AG10803 (cell line): Measurements from ENCODE around the gene TIGIT.
A peak's percentile ranks its signal among the peaks of the same experiment; 100 is the strongest.

Experiments used
- DNase-seq: peaks from one replicate; pipeline ENCODE4 v3.0.0; 2010; ENCODE audit warnings: low read depth
- H3K4me3 ChIP-seq: 2 replicates; pipeline ENCODE4 v1.5.1; 2011; ENCODE audit warnings: mild to moderate bottlenecking, low read length, control low read depth
- TF ChIP-seq, protein P1 (sequence below): conservative IDR thresholded peaks from 2 replicates; pipeline ENCODE4 v1.5.1; 2011; ENCODE audit warnings: mild to moderate bottlenecking, low read length, control low read depth, inconsistent platforms

Gene TIGIT

DNA sequence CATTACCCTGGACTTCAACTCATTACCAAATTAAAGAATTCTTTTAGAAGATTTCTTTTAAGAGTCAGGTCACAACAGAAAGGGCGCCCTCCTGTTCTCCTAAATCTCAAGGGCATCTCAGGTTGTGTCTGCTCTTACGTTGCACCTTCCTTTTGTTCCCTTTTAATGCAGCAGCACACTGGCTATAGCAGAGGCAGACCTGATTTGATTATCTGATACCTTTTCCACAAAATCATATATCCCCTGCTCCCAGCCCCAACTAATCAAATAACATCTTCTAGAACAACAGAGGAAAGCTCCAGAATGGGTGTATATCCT, 40.1 kb downstream of the TIGIT start:
- DNase-seq = no peak
- TF ChIP-seq, protein P1, sequence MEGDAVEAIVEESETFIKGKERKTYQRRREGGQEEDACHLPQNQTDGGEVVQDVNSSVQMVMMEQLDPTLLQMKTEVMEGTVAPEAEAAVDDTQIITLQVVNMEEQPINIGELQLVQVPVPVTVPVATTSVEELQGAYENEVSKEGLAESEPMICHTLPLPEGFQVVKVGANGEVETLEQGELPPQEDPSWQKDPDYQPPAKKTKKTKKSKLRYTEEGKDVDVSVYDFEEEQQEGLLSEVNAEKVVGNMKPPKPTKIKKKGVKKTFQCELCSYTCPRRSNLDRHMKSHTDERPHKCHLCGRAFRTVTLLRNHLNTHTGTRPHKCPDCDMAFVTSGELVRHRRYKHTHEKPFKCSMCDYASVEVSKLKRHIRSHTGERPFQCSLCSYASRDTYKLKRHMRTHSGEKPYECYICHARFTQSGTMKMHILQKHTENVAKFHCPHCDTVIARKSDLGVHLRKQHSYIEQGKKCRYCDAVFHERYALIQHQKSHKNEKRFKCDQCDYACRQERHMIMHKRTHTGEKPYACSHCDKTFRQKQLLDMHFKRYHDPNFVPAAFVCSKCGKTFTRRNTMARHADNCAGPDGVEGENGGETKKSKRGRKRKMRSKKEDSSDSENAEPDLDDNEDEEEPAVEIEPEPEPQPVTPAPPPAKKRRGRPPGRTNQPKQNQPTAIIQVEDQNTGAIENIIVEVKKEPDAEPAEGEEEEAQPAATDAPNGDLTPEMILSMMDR = no peak
- no peak overlapping the region for H3K4me3 ChIP-seq

DNA sequence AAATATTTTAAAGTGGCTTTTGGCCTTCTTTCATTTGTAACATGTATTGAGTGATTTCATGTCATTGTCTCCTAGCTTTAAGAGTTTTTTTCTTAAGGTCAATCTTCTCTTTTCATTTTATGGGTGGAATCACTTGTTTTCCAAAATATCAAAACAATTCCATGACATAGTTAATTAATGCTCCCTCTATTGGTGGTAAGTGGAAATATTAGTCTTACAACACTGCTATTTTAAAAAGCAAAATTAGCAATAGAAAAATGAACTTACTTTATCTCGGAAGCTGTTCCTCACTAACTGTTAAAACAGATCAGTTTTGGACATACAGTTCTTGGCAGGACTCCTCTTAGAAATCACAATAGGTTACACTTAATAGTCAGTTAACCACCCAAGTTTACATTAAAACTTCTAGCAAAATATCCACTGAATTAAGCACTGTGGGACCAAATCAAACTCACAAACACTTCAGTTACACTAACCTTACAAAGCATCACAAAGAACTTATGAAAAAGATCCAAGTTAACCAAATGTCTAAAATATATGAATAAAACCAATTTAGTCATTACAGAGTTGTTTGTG, 42.4 kb downstream of the TIGIT start:
- TF ChIP-seq, protein P1 = peak; percentile 51
- H3K4me3 ChIP-seq = no peak overlapping the region
- peak; percentile 10 for DNase-seq

DNA sequence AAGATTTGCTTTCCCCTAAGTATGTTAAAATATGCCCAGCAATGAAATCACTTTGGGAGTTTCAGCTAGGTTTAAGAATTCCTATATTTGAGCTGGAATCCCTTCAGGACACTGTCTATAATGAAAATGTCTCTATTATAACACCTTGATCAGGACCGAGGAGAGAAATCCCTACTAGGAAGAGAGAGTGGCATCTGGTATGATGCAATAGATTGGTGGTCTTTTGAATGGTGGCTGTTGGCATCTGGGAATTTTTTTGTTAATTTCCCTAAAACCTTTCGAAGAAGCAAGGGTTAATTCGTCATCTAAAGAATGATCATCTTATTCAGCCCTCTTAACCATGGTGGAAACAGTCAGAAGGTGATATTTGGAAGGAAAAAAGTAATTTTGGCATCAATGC, 43.0 kb downstream of the TIGIT start:
- DNase-seq = no peak
- TF ChIP-seq, protein P1 = no peak
- H3K4me3 ChIP-seq = no peak overlapping the region

DNA sequence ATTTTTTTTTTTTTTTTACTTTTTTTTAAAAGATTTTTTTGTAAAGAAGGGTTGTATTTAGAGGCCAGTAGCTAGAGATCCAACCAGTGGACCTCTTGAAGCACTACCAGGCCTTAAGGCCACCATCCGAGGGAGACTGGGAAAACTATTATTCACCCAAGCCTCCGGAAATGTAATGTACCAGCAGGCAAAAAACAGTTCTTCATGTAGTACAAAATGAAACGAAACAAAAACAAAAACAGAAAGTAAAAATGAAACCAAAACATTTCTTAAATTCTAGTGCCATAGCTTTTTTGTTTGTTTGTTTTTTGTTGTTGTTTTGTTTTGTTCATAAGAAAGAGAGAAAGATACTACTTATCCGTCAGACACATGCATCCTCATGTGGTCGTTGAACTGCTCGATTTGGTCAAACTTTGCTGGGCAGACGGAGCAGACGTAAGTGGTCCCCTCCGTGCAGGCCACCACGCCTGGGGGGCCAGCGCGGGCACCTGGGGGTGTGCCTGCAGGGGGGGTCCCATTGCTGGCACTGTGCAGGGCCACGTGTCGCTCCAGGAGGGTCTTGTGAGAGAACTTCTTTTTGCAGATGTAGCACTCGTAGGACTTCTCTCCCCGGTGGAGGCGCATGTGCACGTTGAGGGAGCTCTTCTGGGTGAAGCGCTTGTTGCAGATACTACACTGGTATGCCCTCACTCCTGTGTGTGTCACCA, 45.0 kb downstream of the TIGIT start:
- TF ChIP-seq, protein P1 = no peak
- DNase-seq = no peak
- H3K4me3 ChIP-seq = no peak overlapping the region

DNA sequence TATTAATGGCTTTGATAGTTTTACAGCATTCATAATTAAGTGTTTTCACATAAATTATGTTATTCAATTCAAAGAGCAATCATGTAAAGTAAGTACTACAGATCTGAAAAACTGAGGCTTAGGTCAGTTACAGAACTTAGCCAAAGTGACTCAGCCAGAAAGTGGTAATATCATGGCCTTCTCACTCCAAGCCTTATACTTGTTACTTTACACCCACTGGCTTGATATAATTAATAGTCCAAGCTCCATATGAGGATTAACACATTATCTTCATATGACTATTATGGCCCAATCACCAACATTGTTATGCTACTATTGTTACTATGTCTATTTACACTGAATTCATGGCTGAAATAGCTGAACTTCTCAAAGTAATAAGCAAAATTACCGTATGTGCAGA, 50.7 kb downstream of the TIGIT start:
- no peak for DNase-seq
- TF ChIP-seq, protein P1 = no peak
- no peak overlapping the region for H3K4me3 ChIP-seq

DNA sequence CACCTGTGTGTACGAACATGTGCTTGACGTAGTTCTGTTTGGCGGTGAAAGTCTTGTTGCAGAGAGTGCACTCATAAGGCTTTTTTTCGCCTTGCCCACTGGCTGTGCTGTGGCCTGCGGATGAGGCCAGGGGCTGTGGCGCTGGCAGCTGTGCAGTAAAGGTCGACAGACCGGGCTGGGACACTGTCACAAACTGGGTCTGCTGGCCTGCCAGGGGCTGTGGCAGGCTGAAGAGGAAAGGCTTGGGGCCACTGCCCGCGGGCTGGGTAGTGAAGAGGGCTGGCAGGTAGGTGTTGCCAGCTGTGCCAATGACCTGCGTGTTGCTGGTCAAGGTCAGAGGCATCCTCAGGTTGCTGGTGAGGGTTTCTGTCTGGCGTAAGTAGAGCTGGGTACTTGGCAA, 56.4 kb downstream of the TIGIT start:
- DNase-seq = no peak
- H3K4me3 ChIP-seq = no peak overlapping the region
- TF ChIP-seq, protein P1 = no peak

DNA sequence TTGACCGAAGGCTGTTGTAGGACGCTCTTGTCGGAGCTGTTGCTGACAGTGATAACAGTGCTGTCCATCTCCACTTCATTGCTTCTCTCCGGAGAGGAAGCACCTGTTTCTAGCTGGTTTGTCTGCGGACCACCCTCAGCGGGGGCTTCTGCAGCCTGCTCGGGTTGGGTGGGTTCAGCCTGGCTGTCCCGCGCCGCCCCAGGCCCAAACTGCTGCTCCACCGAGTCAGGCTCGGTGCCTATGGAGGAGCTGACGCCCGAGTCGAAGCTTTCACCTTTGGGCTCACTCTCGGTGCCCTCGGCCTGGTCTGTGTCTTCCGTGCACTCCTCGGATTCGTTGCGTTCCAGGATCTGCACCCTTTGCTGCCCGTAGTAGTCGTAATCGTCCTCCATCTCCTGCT, 56.9 kb downstream of the TIGIT start:
- TF ChIP-seq, protein P1 = no peak
- DNase-seq = no peak
- no peak overlapping the region for H3K4me3 ChIP-seq
